A549 (cell line): ENCODE results near the gene FRMD4A.

Source experiments
- CBX2 ChIP-seq: fragments of 200-600 bp; sonication (generic); IDR thresholded peaks from 2 replicates; pipeline ENCODE4 v1.6.1; 2016; ENCODE audit warnings: low read depth, mild to moderate bottlenecking, borderline replicate concordance
- CHD2 ChIP-seq: fragments of 150-350 bp; IDR thresholded peaks from 2 replicates; pipeline ENCODE4 v1.6.1; 2014; ENCODE audit warnings: low read length; ENCODE audit not compliant: partially characterized antibody
- JUN ChIP-seq, 2 experiments: fragments of >200 bp; sonication (Bioruptor Twin); formaldehyde crosslinking; IDR thresholded peaks; 2 replicates in 1 of 2; 3 replicates in 1 of 2; pipeline ENCODE4 v1.6.1; 2016 to 2017
- POLR2A ChIP-seq: IDR thresholded peaks from 2 replicates; pipeline ENCODE4 v1.6.1; 2012; ENCODE audit warnings: mild to moderate bottlenecking, low read length
- ZNF302 ChIP-seq: fragments of 250-450 bp; sonication (Bioruptor Pico); IDR thresholded peaks from 2 replicates; pipeline ENCODE4 v1.9.0; 2021; ENCODE audit warnings: inconsistent platforms, mild to moderate bottlenecking, moderate library complexity
- TF ChIP-seq, protein P1 (sequence below): fragments of >200 bp; sonication (Bioruptor Twin); formaldehyde crosslinking; IDR thresholded peaks from 3 replicates; pipeline ENCODE4 v1.5.1; 2016
- TF ChIP-seq, protein P2 (sequence below): fragments of 200-600 bp; sonication (generic); IDR thresholded peaks from 2 replicates; pipeline ENCODE4 v1.6.1; 2016; ENCODE audit warnings: antibody characterized with exemption, mild to moderate bottlenecking, moderate library complexity
- TF ChIP-seq, protein P3 (sequence below): fragments of 250-450 bp; sonication (Bioruptor Pico); IDR thresholded peaks from 2 replicates; pipeline ENCODE4 v1.5.0; 2021; ENCODE audit warnings: mild to moderate bottlenecking, moderate library complexity, borderline replicate concordance

DNA sequence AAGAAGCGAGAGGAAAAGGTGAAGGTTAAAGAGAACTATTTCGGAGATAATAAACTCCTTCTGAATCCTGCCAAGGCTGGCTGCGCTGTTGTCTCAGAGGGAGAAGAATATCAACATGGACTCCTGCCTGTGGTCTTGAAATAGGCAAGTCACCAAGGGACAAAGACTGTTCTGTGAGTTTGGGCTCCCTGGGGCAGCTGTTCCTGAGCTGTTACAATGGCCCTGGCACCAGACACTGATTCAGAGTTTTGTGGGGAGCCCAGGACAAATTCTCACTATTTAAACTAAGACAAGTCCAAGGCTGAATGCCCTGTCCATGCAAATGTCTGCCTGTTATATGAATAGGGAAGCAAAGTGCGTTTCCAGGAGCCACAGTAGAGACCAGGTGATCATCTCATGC is 662.6 kb downstream of the FRMD4A start:
- TF ChIP-seq, protein P1, sequence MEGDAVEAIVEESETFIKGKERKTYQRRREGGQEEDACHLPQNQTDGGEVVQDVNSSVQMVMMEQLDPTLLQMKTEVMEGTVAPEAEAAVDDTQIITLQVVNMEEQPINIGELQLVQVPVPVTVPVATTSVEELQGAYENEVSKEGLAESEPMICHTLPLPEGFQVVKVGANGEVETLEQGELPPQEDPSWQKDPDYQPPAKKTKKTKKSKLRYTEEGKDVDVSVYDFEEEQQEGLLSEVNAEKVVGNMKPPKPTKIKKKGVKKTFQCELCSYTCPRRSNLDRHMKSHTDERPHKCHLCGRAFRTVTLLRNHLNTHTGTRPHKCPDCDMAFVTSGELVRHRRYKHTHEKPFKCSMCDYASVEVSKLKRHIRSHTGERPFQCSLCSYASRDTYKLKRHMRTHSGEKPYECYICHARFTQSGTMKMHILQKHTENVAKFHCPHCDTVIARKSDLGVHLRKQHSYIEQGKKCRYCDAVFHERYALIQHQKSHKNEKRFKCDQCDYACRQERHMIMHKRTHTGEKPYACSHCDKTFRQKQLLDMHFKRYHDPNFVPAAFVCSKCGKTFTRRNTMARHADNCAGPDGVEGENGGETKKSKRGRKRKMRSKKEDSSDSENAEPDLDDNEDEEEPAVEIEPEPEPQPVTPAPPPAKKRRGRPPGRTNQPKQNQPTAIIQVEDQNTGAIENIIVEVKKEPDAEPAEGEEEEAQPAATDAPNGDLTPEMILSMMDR = no peak
- no peak for TF ChIP-seq POLR2A
- TF ChIP-seq, protein P2, sequence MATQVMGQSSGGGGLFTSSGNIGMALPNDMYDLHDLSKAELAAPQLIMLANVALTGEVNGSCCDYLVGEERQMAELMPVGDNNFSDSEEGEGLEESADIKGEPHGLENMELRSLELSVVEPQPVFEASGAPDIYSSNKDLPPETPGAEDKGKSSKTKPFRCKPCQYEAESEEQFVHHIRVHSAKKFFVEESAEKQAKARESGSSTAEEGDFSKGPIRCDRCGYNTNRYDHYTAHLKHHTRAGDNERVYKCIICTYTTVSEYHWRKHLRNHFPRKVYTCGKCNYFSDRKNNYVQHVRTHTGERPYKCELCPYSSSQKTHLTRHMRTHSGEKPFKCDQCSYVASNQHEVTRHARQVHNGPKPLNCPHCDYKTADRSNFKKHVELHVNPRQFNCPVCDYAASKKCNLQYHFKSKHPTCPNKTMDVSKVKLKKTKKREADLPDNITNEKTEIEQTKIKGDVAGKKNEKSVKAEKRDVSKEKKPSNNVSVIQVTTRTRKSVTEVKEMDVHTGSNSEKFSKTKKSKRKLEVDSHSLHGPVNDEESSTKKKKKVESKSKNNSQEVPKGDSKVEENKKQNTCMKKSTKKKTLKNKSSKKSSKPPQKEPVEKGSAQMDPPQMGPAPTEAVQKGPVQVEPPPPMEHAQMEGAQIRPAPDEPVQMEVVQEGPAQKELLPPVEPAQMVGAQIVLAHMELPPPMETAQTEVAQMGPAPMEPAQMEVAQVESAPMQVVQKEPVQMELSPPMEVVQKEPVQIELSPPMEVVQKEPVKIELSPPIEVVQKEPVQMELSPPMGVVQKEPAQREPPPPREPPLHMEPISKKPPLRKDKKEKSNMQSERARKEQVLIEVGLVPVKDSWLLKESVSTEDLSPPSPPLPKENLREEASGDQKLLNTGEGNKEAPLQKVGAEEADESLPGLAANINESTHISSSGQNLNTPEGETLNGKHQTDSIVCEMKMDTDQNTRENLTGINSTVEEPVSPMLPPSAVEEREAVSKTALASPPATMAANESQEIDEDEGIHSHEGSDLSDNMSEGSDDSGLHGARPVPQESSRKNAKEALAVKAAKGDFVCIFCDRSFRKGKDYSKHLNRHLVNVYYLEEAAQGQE = no peak
- TF ChIP-seq JUN (IDR thresholded peaks at IDR 0.05) = no peak
- TF ChIP-seq, protein P3, sequence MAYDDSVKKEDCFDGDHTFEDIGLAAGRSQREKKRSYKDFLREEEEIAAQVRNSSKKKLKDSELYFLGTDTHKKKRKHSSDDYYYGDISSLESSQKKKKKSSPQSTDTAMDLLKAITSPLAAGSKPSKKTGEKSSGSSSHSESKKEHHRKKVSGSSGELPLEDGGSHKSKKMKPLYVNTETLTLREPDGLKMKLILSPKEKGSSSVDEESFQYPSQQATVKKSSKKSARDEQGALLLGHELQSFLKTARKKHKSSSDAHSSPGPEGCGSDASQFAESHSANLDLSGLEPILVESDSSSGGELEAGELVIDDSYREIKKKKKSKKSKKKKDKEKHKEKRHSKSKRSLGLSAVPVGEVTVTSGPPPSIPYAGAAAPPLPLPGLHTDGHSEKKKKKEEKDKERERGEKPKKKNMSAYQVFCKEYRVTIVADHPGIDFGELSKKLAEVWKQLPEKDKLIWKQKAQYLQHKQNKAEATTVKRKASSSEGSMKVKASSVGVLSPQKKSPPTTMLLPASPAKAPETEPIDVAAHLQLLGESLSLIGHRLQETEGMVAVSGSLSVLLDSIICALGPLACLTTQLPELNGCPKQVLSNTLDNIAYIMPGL (CRISPR knock-in tag) = no peak
- TF ChIP-seq CBX2 = no peak
- no peak for TF ChIP-seq ZNF302
- no peak for TF ChIP-seq CHD2
